Right forelimb (tissue), 1 donor: Measurements from ENCODE around the gene TDRD3.
"Not testable (repeated sequence)": the region's sequence is repeated elsewhere in the genome, so short reads cannot be mapped to it uniquely, and the experiment has no call there.

ENCODE experiments used
- DNase-seq: peaks from one replicate; pipeline ENCODE4 v3.0.0-alpha.2; 2018

The TDRD3 gene

GRCh38 chr13:60398907-60399589 lies 2.0 kb downstream of the TDRD3 start:
- DNase-seq: no peak

- DNase-seq: no peak
Observed at GRCh38 chr13:60402022-60402421, 5.0 kb downstream of the TDRD3 start.

- DNase-seq: no peak
Observed at GRCh38 chr13:60407095-60407494, 10.1 kb downstream of the TDRD3 start.

- DNase-seq: not testable (repeated sequence)
Observed at GRCh38 chr13:60407852-60408251, 10.8 kb downstream of the TDRD3 start.

- not testable (repeated sequence) for DNase-seq
Observed at GRCh38 chr13:60409574-60410292, 12.7 kb downstream of the TDRD3 start.

- no peak for DNase-seq
Observed at GRCh38 chr13:60410299-60410698, 13.3 kb downstream of the TDRD3 start.

GRCh38 chr13:60411464-60411863 lies 14.4 kb downstream of the TDRD3 start:
- no peak for DNase-seq

GRCh38 chr13:60411983-60412382 lies 15.0 kb downstream of the TDRD3 start:
- DNase-seq: no peak

- DNase-seq: no peak
Observed at GRCh38 chr13:60412909-60413616, 16.0 kb downstream of the TDRD3 start.

- no peak for DNase-seq
Observed at GRCh38 chr13:60414177-60414576, 17.2 kb downstream of the TDRD3 start.

GRCh38 chr13:60417734-60418133 lies 20.7 kb downstream of the TDRD3 start:
- DNase-seq: no peak

GRCh38 chr13:60418954-60419353 lies 21.9 kb downstream of the TDRD3 start:
- DNase-seq: no peak

- DNase-seq: no peak
Observed at GRCh38 chr13:60425332-60425731, 28.3 kb downstream of the TDRD3 start.

GRCh38 chr13:60426075-60426474 lies 29.1 kb downstream of the TDRD3 start:
- DNase-seq: no peak

- no peak for DNase-seq
Observed at GRCh38 chr13:60427285-60427684, 30.3 kb downstream of the TDRD3 start.

- DNase-seq: no peak
Observed at GRCh38 chr13:60431108-60431700, 34.2 kb downstream of the TDRD3 start.

- DNase-seq: no peak
Observed at GRCh38 chr13:60433505-60433904, 36.5 kb downstream of the TDRD3 start.

GRCh38 chr13:60435762-60436374 lies 38.8 kb downstream of the TDRD3 start:
- DNase-seq: no peak

- no peak for DNase-seq
Observed at GRCh38 chr13:60439201-60439600, 42.2 kb downstream of the TDRD3 start.

GRCh38 chr13:60441761-60442160 lies 44.7 kb downstream of the TDRD3 start:
- DNase-seq: no peak

- DNase-seq: no peak
Observed at GRCh38 chr13:60448907-60449510, 52.0 kb downstream of the TDRD3 start.

- no peak for DNase-seq
Observed at GRCh38 chr13:60453490-60453889, 56.5 kb downstream of the TDRD3 start.

- no peak for DNase-seq
Observed at GRCh38 chr13:60454425-60454824, 57.4 kb downstream of the TDRD3 start.
